SIG-M5 (cell line): ENCODE data around the gene SRRT.
"Not testable (repeated sequence)": the region's sequence is repeated elsewhere in the genome, so short reads cannot be mapped to it uniquely, and the experiment has no call there.

ENCODE experiments used
- DNase-seq: peaks from one replicate; lab custom pipeline; 2025; lab: John Stamatoyannopoulos, UW

The SRRT gene

DNA sequence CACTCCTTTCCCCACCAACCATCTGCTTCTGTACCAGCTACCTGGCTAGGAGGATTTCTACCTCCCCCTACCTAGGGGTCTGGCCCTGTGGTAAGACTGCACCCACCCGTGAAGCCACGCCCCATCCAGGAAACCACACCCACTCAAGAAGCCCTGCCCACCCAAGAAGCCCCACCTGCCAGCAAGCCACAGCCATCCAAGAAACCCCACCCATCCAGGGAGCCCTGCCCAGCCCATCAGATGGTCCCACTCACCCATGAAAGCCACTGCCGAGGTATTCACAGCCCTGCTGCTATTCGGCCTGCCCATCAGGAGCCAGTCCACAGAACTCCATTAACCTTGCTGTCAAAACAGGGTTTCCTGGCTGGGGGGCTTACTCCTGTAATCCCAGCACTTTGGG lies 58.8 kb downstream of the SRRT start:
- DNase-seq: no peak

GRCh38 chr7:100935381-100935780 lies 60.5 kb downstream of the SRRT start:
- not testable (repeated sequence) for DNase-seq

DNA sequence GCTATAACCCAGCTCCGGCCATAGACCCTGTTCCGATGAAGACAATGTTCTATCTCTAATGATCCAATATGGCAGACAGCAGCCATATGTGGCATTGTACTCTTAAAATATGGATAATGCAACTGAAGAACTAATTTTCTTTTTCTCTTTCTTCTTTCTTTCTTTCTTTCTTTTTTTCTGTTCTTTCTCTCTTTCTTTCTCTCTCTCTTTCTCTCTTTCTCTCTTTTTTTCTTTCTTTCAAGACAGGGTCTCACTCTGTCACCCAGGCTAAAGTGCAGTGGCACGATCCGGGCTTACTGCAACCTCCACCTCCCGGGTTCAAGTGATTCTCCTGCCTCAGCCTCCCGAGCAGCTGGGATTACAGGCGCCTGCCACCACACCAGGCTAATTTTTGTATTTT lies 61.3 kb downstream of the SRRT start:
- DNase-seq: not testable (repeated sequence)
